GM23338 (cell line): ENCODE data around the gene MCUB. TPM values are rescaled to one million over a fixed set of nuclear protein-coding genes. Genes with fewer than 3 reads are reported as not detected.
"Not testable (repeated sequence)": the region's sequence is repeated elsewhere in the genome, so short reads cannot be mapped to it uniquely, and the experiment has no call there.

ENCODE experiments used
- ATAC-seq: fragments of 200-7000 bp; cut with Tn5 transposase; 3 replicates; pipeline ENCODE4 v1.9.1; 2020
- DNase-seq: peaks from one replicate; pipeline ENCODE4 v3.0.0-alpha.2; 2015; ENCODE audit warnings: low spot score
- H2AFZ ChIP-seq: fragments of 200-600 bp; sonication (generic); 2 replicates; pipeline ENCODE4 v1.8.0; 2016; ENCODE audit warnings: antibody characterized with exemption, mild to moderate bottlenecking, moderate library complexity
- H3F3A ChIP-seq: fragments of 200-600 bp; sonication (generic); replicated peaks from 2 replicates; pipeline ENCODE4 v1.8.0; 2017; ENCODE audit warnings: antibody characterized with exemption, mixed run types, low read depth
- H3K27ac ChIP-seq: fragments of 200-600 bp; sonication (generic); 2 replicates; pipeline ENCODE4 v1.6.1; 2016; ENCODE audit warnings: low read depth
- H3K27me3 ChIP-seq: fragments of 200-600 bp; sonication (generic); 2 replicates; pipeline ENCODE4 v1.8.0; 2016; ENCODE audit warnings: mild to moderate bottlenecking, mixed run types, moderate library complexity; ENCODE audit not compliant: insufficient read depth
- H3K36me3 ChIP-seq: fragments of 200-600 bp; sonication (generic); 2 replicates; pipeline ENCODE4 v1.8.0; 2016; ENCODE audit warnings: mild to moderate bottlenecking; ENCODE audit not compliant: insufficient read depth
- H3K4me1 ChIP-seq: fragments of 200-600 bp; sonication (generic); 2 replicates; pipeline ENCODE4 v1.8.0; 2016; ENCODE audit warnings: mild to moderate bottlenecking, moderate library complexity; ENCODE audit not compliant: insufficient read depth
- H3K4me2 ChIP-seq: fragments of 200-600 bp; sonication (generic); 2 replicates; pipeline ENCODE4 v1.7.1; 2017; ENCODE audit warnings: mixed run types
- H3K4me3 ChIP-seq: fragments of 200-600 bp; sonication (generic); 2 replicates; pipeline ENCODE4 v1.6.1; 2016; ENCODE audit warnings: mixed run types
- H3K79me2 ChIP-seq: fragments of 200-600 bp; sonication (generic); replicated peaks from 2 replicates; pipeline ENCODE4 v1.8.0; 2017; ENCODE audit warnings: mild to moderate bottlenecking; ENCODE audit not compliant: insufficient read depth
- H3K9me2 ChIP-seq: fragments of 200-600 bp; sonication (generic); 2 replicates; pipeline ENCODE4 v1.8.0; 2017; ENCODE audit not compliant: insufficient read depth
- H4K20me1 ChIP-seq: fragments of 200-600 bp; sonication (generic); replicated peaks from 2 replicates; pipeline ENCODE4 v1.8.0; 2017; ENCODE audit warnings: mild to moderate bottlenecking; ENCODE audit not compliant: insufficient read depth
- H3K27ac Mint-ChIP-seq: 2 replicates; pipeline ENCODE4 v1.8.0; 2020; ENCODE audit warnings: inconsistent platforms, mild to moderate bottlenecking, moderate library complexity, mixed read lengths
- H3K27me3 Mint-ChIP-seq: 3 replicates; pipeline ENCODE4 v1.8.0; 2022; ENCODE audit warnings: low read depth, mild to moderate bottlenecking, moderate library complexity, mixed read lengths, inconsistent platforms; ENCODE audit not compliant: insufficient read depth, poor library complexity
- H3K36me3 Mint-ChIP-seq: 3 replicates; pipeline ENCODE4 v1.8.0; 2021; ENCODE audit warnings: low read depth, mild to moderate bottlenecking, inconsistent platforms, moderate library complexity, mixed read lengths
- H3K4me1 Mint-ChIP-seq: 3 replicates; pipeline ENCODE4 v1.8.0; 2020; ENCODE audit warnings: mild to moderate bottlenecking, inconsistent platforms, mixed read lengths
- H3K4me3 Mint-ChIP-seq: 3 replicates; pipeline ENCODE4 v1.8.0; 2021; ENCODE audit warnings: moderate library complexity, mild to moderate bottlenecking, inconsistent platforms, mixed read lengths
- H3K9me3 Mint-ChIP-seq: 3 replicates; pipeline ENCODE4 v1.8.0; 2020; ENCODE audit warnings: moderate library complexity, mild to moderate bottlenecking, inconsistent platforms, mixed read lengths
- CREB1 ChIP-seq: fragments of 250-450 bp; sonication (Bioruptor Pico); IDR thresholded peaks from 2 replicates; pipeline ENCODE4 v1.5.0; 2020; ENCODE audit warnings: low read depth, mild to moderate bottlenecking, moderate library complexity
- CTCF ChIP-seq, 2 experiments: fragments of 200-600 bp in 1 of 2; sonication (generic) in 1 of 2; conservative IDR thresholded peaks; 2 replicates each; pipeline versions ENCODE4 v1.5.1 to v1.6.1; 2016 to 2017; ENCODE audit warnings: antibody characterized with exemption in 2 of 2, low read depth in 2 of 2, mild to moderate bottlenecking in 2 of 2, moderate library complexity in 1 of 2
- ETS1 ChIP-seq: IDR thresholded peaks from 2 replicates; pipeline ENCODE4 v1.6.1; 2016; ENCODE audit warnings: antibody characterized with exemption
- JUNB ChIP-seq: IDR thresholded peaks from one replicate; pipeline ENCODE4 v1.6.1; 2016; ENCODE audit warnings: antibody characterized with exemption; ENCODE audit not compliant: unreplicated experiment
- NANOG ChIP-seq: IDR thresholded peaks from 2 replicates; pipeline ENCODE4 v1.6.1; 2016; ENCODE audit warnings: antibody characterized with exemption, borderline replicate concordance
- POLR2AphosphoS5 ChIP-seq: IDR thresholded peaks from 2 replicates; pipeline ENCODE4 v1.6.1; 2016; ENCODE audit warnings: antibody characterized with exemption, low read depth
- REST ChIP-seq: IDR thresholded peaks from one replicate; pipeline ENCODE4 v1.6.1; 2018; ENCODE audit warnings: antibody characterized with exemption; ENCODE audit not compliant: unreplicated experiment
- STAT1 ChIP-seq: IDR thresholded peaks from one replicate; pipeline ENCODE4 v1.6.1; 2016; ENCODE audit warnings: antibody characterized with exemption; ENCODE audit not compliant: unreplicated experiment
- ZNF114 ChIP-seq: fragments of 250-450 bp; sonication (Bioruptor Pico); IDR thresholded peaks from 2 replicates; pipeline ENCODE4 v1.5.0; 2020; ENCODE audit warnings: mild to moderate bottlenecking, moderate library complexity
- ZNF331 ChIP-seq: fragments of 250-450 bp; sonication (Bioruptor Pico); IDR thresholded peaks from 2 replicates; pipeline ENCODE4 v1.5.0; 2020; ENCODE audit warnings: low read depth, mild to moderate bottlenecking, moderate library complexity
- polyA plus RNA-seq: library from polyadenylated mRNA; unstranded; fragments of >200 nt; fragmentation: Nextera tagmentation; extraction: Ambion mirVana; gene quantifications from 2 replicates; pipeline ENCODE4 v1.2.1, GENCODE V29; 2016
- total RNA-seq: library from RNA; depleted of rRNA; stranded (reverse); fragments of >200 nt; shearing (Covaris generic); gene quantifications from 2 replicates; pipeline ENCODE4 v1.2.3, GENCODE V29; 2014

MCUB gene
- total and polyA plus RNA-seq, 2 experiments from 2014 or later = 21.7 to 97.9 TPM

- no peak for TF ChIP-seq ZNF114
- TF ChIP-seq POLR2AphosphoS5 = no peak
- TF ChIP-seq REST = no peak
- TF ChIP-seq CTCF (conservative IDR thresholded peaks at IDR 0.05; ENCODE audit: low read depth in 2 of 2) = no peak
- TF ChIP-seq STAT1 = no peak
- TF ChIP-seq NANOG = no peak
- no peak for TF ChIP-seq ETS1
- TF ChIP-seq JUNB = no peak
- TF ChIP-seq ZNF331 (CRISPR knock-in tag) = no peak
- TF ChIP-seq CREB1 (CRISPR knock-in tag) = no peak
These were observed 18.8 kb downstream of the MCUB start (continued) for GRCh38 chr4:109578846-109579245.

- not testable (repeated sequence) for H3K9me2 ChIP-seq, H4K20me1 ChIP-seq, H3K4me3 ChIP-seq, H3K4me2 ChIP-seq, ATAC-seq, H3K36me3 ChIP-seq, DNase-seq, H3K27ac ChIP-seq, H3K27ac Mint-ChIP-seq, H3K4me1 Mint-ChIP-seq, H2AFZ ChIP-seq, H3K4me3 Mint-ChIP-seq, H3F3A ChIP-seq, H3K27me3 ChIP-seq, H3K4me1 ChIP-seq, H3K27me3 Mint-ChIP-seq
- peaks cover 21% of the 10 kb centered on the region; the same call in 2 of the 3 replicates for H3K36me3 Mint-ChIP-seq
- peaks cover 33% of the 10 kb centered on the region for H3K9me3 Mint-ChIP-seq
- H3K79me2 ChIP-seq = peaks cover 14% of the 10 kb centered on the region
These were observed 20.0 kb downstream of the MCUB start for GRCh38 chr4:109579997-109580396.
